SU-DHL-6 (cell line): ENCODE measurements around the gene KITLG.

Source experiments
- EZH2phosphoT487 ChIP-seq: fragments of 200-600 bp; sonication (generic), shearing (Covaris generic); conservative IDR thresholded peaks from 2 replicates; pipeline ENCODE4 v1.6.1; 2018; ENCODE audit warnings: mild to moderate bottlenecking, antibody characterized with exemption, low read length, moderate library complexity, mixed read lengths
- TF ChIP-seq, protein P1 (sequence below): fragments of 200-600 bp; sonication (generic); IDR thresholded peaks from one replicate; pipeline ENCODE4 v1.5.1; 2017; ENCODE audit warnings: antibody characterized with exemption, mild to moderate bottlenecking, low read length, moderate library complexity; ENCODE audit not compliant: insufficient read depth, poor library complexity, severe bottlenecking

DNA sequence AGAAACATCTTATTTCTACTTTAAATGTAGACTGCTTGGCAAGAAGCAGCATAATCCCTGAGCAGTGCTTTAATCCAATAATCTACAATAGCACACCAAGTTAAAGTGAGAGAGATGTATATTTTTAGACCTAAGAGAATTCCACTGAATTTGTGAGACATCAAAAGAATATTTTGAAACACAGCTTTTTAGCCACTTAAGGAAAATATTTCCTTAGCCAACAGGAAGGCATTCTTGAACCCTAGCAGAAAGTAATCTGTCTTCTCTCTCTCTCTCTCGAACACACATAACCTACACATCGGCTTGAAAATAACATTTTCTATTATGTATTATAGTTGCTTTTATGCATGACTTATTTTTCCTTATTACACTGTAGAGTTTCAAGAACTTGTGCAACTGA is 34.0 kb downstream of the KITLG start:
- TF ChIP-seq, protein P1, sequence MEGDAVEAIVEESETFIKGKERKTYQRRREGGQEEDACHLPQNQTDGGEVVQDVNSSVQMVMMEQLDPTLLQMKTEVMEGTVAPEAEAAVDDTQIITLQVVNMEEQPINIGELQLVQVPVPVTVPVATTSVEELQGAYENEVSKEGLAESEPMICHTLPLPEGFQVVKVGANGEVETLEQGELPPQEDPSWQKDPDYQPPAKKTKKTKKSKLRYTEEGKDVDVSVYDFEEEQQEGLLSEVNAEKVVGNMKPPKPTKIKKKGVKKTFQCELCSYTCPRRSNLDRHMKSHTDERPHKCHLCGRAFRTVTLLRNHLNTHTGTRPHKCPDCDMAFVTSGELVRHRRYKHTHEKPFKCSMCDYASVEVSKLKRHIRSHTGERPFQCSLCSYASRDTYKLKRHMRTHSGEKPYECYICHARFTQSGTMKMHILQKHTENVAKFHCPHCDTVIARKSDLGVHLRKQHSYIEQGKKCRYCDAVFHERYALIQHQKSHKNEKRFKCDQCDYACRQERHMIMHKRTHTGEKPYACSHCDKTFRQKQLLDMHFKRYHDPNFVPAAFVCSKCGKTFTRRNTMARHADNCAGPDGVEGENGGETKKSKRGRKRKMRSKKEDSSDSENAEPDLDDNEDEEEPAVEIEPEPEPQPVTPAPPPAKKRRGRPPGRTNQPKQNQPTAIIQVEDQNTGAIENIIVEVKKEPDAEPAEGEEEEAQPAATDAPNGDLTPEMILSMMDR, result no peak
- no peak for TF ChIP-seq EZH2phosphoT487
